ENCODE data around the gene PDE4B. TPM values are rescaled to one million over a fixed set of nuclear protein-coding genes. Genes with fewer than 3 reads are reported as not detected.

The PDE4B gene
- total RNA-seq, 2 experiments from 2014 or later: 2.4 to 3.1 TPM

DNA sequence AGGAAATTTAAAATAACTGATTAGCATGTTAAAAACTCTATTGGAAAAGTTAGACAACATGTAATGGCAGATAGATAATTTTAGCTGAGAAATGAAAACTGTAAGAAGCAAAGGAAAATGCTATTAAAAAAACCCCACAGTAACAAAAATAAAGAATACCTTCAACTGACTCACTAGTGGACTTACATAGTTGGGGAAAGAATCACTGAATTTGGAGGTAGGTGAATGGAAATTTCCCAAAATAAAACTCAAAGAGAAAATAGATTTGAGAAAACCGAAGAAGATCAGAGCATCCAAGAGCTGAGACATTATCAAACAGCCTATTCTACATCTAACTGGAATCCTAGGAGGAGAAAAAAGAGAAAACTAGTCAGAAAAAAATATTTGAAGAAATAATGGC is 34.7 kb downstream of the PDE4B start:
- no peak overlapping the region for H3K4me2 ChIP-seq (ENCODE audit: low read length)
- H3K4me1 ChIP-seq (ENCODE audit: insufficient read depth, low read length, poor library complexity, severe bottlenecking): no peaks in the 10 kb centered on the region
- no peaks in the 10 kb centered on the region for H3K79me2 ChIP-seq (ENCODE audit: insufficient read depth, low read depth, low read length)
- no peaks in the 10 kb centered on the region for H3K9me3 ChIP-seq (ENCODE audit: low read length)
- no peak overlapping the region for H2AFZ ChIP-seq (ENCODE audit: low read length)
- H3K4me3 ChIP-seq (ENCODE audit: low read depth, low read length, poor library complexity, severe bottlenecking): no peak overlapping the region
- no peak overlapping the region for H3K27ac ChIP-seq (ENCODE audit: low read depth, low read length, poor library complexity, severe bottlenecking)
- H4K20me1 ChIP-seq (ENCODE audit: insufficient read depth, low read length): no peaks in the 10 kb centered on the region
- intact Hi-C loops (cut with micrococcal nuclease; ENCODE audit: unreplicated experiment): no loop called here
- no peaks in the 10 kb centered on the region for H3K36me3 ChIP-seq (ENCODE audit: insufficient read depth, low read length)
- BruUV-seq (replicated peaks): no TSS peak
- no peaks in the 10 kb centered on the region for H3K9me2 ChIP-seq (ENCODE audit: insufficient read depth, low read length)
- no peak for DNase-seq (ENCODE audit: low spot score)
- no peak for TF ChIP-seq EZH2phosphoT487 (IDR thresholded peaks at IDR 0.05; ENCODE audit: borderline replicate concordance, low read depth, low read length)
- TF ChIP-seq, protein P1, sequence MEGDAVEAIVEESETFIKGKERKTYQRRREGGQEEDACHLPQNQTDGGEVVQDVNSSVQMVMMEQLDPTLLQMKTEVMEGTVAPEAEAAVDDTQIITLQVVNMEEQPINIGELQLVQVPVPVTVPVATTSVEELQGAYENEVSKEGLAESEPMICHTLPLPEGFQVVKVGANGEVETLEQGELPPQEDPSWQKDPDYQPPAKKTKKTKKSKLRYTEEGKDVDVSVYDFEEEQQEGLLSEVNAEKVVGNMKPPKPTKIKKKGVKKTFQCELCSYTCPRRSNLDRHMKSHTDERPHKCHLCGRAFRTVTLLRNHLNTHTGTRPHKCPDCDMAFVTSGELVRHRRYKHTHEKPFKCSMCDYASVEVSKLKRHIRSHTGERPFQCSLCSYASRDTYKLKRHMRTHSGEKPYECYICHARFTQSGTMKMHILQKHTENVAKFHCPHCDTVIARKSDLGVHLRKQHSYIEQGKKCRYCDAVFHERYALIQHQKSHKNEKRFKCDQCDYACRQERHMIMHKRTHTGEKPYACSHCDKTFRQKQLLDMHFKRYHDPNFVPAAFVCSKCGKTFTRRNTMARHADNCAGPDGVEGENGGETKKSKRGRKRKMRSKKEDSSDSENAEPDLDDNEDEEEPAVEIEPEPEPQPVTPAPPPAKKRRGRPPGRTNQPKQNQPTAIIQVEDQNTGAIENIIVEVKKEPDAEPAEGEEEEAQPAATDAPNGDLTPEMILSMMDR (conservative IDR thresholded peaks at IDR 0.05; ENCODE audit: low read length): no peak
- ChIA-PET POLR2A (no interaction called here), CTCF (ENCODE audit: unreplicated experiment) (no interaction called here)

DNA sequence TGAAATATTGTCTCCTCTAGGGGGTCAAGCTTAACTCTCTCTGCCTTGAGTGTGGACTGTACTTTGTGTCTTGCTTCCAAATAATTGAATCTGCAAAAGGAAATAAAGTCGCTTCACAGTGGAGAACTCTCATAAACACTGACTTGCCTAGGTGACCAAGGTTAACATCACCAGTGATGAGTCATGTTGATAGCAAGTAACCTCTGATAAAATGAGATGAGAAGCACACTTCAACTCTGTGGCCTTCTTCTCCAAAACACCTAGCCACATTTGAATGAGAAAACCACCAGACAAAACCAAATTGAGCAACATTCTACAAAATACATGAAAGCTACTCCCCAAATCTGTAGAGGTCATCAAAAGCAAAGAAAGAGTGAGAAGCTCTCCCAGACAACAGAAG is 37.6 kb downstream of the PDE4B start:
- no peak overlapping the region for H3K27ac ChIP-seq (ENCODE audit: low read depth, low read length, poor library complexity, severe bottlenecking)
- no peaks in the 10 kb centered on the region for H4K20me1 ChIP-seq (ENCODE audit: insufficient read depth, low read length)
- no peak for TF ChIP-seq EZH2phosphoT487 (IDR thresholded peaks at IDR 0.05; ENCODE audit: borderline replicate concordance, low read depth, low read length)
- TF ChIP-seq, protein P1 (conservative IDR thresholded peaks at IDR 0.05; ENCODE audit: low read length): no peak
- no peaks in the 10 kb centered on the region for H3K4me1 ChIP-seq (ENCODE audit: insufficient read depth, low read length, poor library complexity, severe bottlenecking)
- no peak overlapping the region for H3K4me3 ChIP-seq (ENCODE audit: low read depth, low read length, poor library complexity, severe bottlenecking)
- no peaks in the 10 kb centered on the region for H3K36me3 ChIP-seq (ENCODE audit: insufficient read depth, low read length)
- H3K79me2 ChIP-seq (ENCODE audit: insufficient read depth, low read depth, low read length): no peaks in the 10 kb centered on the region
- H3K9me3 ChIP-seq (ENCODE audit: low read length): no peaks in the 10 kb centered on the region
- no TSS peak for BruUV-seq (replicated peaks)
- no peaks in the 10 kb centered on the region for H3K9me2 ChIP-seq (ENCODE audit: insufficient read depth, low read length)
- no peak overlapping the region for H2AFZ ChIP-seq (ENCODE audit: low read length)
- H3K4me2 ChIP-seq (ENCODE audit: low read length): no peak overlapping the region
- POLR2A ChIA-PET: interaction anchor here (0.6 to 1.4 kb wide), 3 partner anchors 13 to 41 kb away, joined by 3 read pairs; no protein-coding TSS in a partner anchor
- CTCF ChIA-PET (ENCODE audit: unreplicated experiment): no interaction called here
- no peak for DNase-seq (ENCODE audit: low spot score)
- intact Hi-C loops (cut with micrococcal nuclease; ENCODE audit: unreplicated experiment): no loop called here

DNA sequence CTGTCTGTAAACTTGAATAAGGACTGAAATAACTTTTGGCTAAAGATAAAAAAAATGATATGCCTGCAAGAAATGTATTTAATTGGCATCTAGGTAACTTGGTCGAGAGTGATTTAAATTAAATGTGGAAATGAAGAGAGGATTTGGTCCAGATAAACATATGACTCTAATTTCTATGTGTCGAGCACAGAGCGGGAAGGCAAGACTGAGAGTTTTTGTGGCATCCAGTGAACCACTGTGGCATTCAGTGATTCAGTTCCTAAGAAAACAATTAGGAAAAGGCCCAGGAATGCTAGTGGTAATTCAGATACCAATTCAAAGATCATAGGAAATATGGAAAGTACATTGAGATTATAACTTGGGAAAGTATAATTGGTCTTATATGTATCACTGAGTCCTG is 39.6 kb downstream of the PDE4B start:
- Histone ChIP-seq H4K20me1 (ENCODE audit: insufficient read depth, low read length) (no peaks in the 10 kb centered on the region), H3K27ac (ENCODE audit: low read depth, low read length, poor library complexity, severe bottlenecking) (no peak overlapping the region), H3K4me1 (ENCODE audit: insufficient read depth, low read length, poor library complexity, severe bottlenecking) (no peaks in the 10 kb centered on the region), H3K4me2 (ENCODE audit: low read length) (no peak overlapping the region), H3K9me2 (ENCODE audit: insufficient read depth, low read length) (no peaks in the 10 kb centered on the region), H2AFZ (ENCODE audit: low read length) (no peak overlapping the region), H3K36me3 (ENCODE audit: insufficient read depth, low read length) (no peaks in the 10 kb centered on the region), H3K4me3 (ENCODE audit: low read depth, low read length, poor library complexity, severe bottlenecking) (no peak overlapping the region), H3K9me3 (ENCODE audit: low read length) (no peaks in the 10 kb centered on the region), H3K79me2 (ENCODE audit: insufficient read depth, low read depth, low read length) (no peaks in the 10 kb centered on the region)
- BruUV-seq (replicated peaks): no TSS peak
- intact Hi-C loops (cut with micrococcal nuclease; ENCODE audit: unreplicated experiment): no loop called here
- TF ChIP-seq EZH2phosphoT487 (IDR thresholded peaks at IDR 0.05; ENCODE audit: borderline replicate concordance, low read depth, low read length): no peak
- TF ChIP-seq, protein P1 (conservative IDR thresholded peaks at IDR 0.05; ENCODE audit: low read length): no peak
- DNase-seq (ENCODE audit: low spot score): no peak
- ChIA-PET POLR2A (interaction anchor here (0.5 to 0.7 kb wide), 2 partner anchors 30 to 57 kb away, joined by 3 to 5 read pairs; no protein-coding TSS in a partner anchor), CTCF (ENCODE audit: unreplicated experiment) (no interaction called here)
